Breast epithelium (tissue), 4 donors: Measurements from ENCODE around the gene SLC66A1. TPM values are rescaled to one million over a fixed set of nuclear protein-coding genes. Genes with fewer than 3 reads are reported as not detected.

Source experiments
- DNase-seq, 2 donors: peaks; one replicate each; pipeline ENCODE4 v3.0.0-alpha.2; 2019; ENCODE audit warnings: low spot score in 2 of 2
- H3K27ac ChIP-seq, 2 donors: fragments of 200-600 bp; sonication (generic) in 1 of 2; one replicate each; pipeline ENCODE4 v1.5.1; 2016 to 2019; ENCODE audit warnings: mild to moderate bottlenecking in 1 of 2
- H3K27me3 ChIP-seq, 2 donors: fragments of 200-600 bp; sonication (generic) in 1 of 2; one replicate each; pipeline versions ENCODE4 v1.5.1 to v1.6.0; 2017 to 2019; ENCODE audit warnings: control low read depth in 1 of 2, mild to moderate bottlenecking in 1 of 2
- H3K36me3 ChIP-seq: fragments of 200-600 bp; one replicate; pipeline ENCODE4 v1.5.1; 2019
- H3K4me1 ChIP-seq, 2 donors: fragments of 200-600 bp; sonication (generic); one replicate each; pipeline ENCODE4 v1.5.1; 2016 to 2019; ENCODE audit warnings: control low read depth in 1 of 2
- H3K4me3 ChIP-seq, 3 donors: fragments of 200-600 bp; sonication (generic); 1 replicate in 2 of 3; 2 replicates in 1 of 3; pipeline ENCODE4 v1.5.1; 2016 to 2019; ENCODE audit warnings: mild to moderate bottlenecking in 3 of 3, moderate library complexity in 2 of 3
- H3K9me3 ChIP-seq, 2 donors: fragments of 200-600 bp; sonication (generic) in 1 of 2; one replicate each; pipeline ENCODE4 v1.5.1; 2016 to 2019; ENCODE audit warnings: control low read depth in 1 of 2
- POLR2A ChIP-seq: fragments of 450-650 bp; IDR thresholded peaks from one replicate; pipeline ENCODE4 v1.6.1; 2016; ENCODE audit warnings: antibody characterized with exemption, mild to moderate bottlenecking, moderate library complexity
- POLR2AphosphoS5 ChIP-seq, 3 donors: sonication (generic); formaldehyde crosslinking; IDR thresholded peaks; one replicate each; pipeline ENCODE4 v1.6.1; 2017; ENCODE audit warnings: antibody characterized with exemption in 3 of 3
- intact Hi-C: fragments of 100-400 bp; cut with DNase I; formaldehyde crosslinking; loops from one replicate; pipeline ENCODE4 v1.15.1; 2023; ENCODE audit warnings: low total_unique reads
- total RNA-seq, 3 donors: library from RNA; depleted of rRNA; stranded (reverse); fragments of >200 nt; gene quantifications; one replicate each; pipeline ENCODE4 v1.1.0, GENCODE V29; 2016
- TF ChIP-seq, protein P1 (sequence below), 3 donors: fragments of 450-650 bp; IDR thresholded peaks; one replicate each; pipeline ENCODE4 v1.5.1; 2016 to 2017; ENCODE audit warnings: antibody characterized with exemption in 3 of 3, mild to moderate bottlenecking in 3 of 3, moderate library complexity in 3 of 3

The SLC66A1 gene
- total RNA-seq, 3 donors from 2014 or later: 6.2 to 13.9 (median 13.1) TPM

DNA sequence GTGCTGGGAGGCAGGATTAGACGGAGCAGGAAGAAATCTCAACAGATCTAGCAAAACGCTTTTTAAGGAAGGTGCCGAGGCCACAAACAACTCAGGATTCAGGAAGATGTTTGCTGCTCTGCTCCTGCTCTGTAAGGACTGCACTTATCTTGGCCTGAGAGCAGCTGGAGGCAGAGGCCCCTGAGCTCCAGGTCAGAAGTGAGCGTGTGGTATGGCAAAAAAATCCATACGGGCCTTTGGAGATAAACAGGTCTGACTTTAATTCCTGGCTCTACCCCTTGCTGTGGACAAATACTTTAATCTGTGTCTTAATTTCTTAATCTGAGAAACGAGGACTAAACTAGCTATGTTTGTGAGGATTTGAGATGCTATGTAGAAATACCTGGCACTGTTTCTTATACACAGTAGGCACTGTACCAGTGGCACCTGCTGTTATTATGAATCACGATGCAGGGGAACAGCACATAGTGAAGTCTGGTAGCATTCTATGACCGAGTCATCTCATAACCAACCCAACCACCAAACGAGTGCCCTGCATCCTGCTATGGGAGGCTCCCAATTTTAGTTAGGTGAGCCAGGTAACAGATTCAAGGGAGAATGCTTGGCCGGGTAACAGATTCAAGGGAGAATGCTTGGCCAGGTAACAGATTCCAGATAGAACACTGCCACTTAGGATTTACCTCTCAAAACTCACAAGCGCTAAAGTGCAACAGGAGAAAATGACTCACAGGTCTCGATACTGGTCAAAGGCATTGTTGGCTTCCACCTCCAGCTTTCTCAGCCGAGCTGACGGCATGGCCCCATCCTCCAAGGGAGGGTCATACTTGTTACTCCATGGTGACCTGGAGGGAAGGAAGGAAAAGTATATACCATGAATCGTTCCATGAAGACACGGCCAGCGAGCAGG, 65.9 kb downstream of the SLC66A1 start:
- TF ChIP-seq POLR2A: no peak
- TF ChIP-seq, protein P1, sequence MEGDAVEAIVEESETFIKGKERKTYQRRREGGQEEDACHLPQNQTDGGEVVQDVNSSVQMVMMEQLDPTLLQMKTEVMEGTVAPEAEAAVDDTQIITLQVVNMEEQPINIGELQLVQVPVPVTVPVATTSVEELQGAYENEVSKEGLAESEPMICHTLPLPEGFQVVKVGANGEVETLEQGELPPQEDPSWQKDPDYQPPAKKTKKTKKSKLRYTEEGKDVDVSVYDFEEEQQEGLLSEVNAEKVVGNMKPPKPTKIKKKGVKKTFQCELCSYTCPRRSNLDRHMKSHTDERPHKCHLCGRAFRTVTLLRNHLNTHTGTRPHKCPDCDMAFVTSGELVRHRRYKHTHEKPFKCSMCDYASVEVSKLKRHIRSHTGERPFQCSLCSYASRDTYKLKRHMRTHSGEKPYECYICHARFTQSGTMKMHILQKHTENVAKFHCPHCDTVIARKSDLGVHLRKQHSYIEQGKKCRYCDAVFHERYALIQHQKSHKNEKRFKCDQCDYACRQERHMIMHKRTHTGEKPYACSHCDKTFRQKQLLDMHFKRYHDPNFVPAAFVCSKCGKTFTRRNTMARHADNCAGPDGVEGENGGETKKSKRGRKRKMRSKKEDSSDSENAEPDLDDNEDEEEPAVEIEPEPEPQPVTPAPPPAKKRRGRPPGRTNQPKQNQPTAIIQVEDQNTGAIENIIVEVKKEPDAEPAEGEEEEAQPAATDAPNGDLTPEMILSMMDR (IDR thresholded peaks at IDR 0.05): no peak
- no peak for TF ChIP-seq POLR2AphosphoS5 (IDR thresholded peaks at IDR 0.05)
- H3K9me3 ChIP-seq: no peaks in the 10 kb centered on the region
- intact Hi-C loops: loop anchor here (1.0 kb wide), 1 partner anchor 12 kb away; no protein-coding TSS in a partner anchor
- no peaks in the 10 kb centered on the region for H3K27me3 ChIP-seq
- H3K4me1 ChIP-seq: no peaks in the 10 kb centered on the region
- no peak overlapping the region for H3K4me3 ChIP-seq
- H3K36me3 ChIP-seq: no peaks in the 10 kb centered on the region
- H3K27ac ChIP-seq: no peak overlapping the region
- DNase-seq: no peak

Other genes with a start within 250 kb of the SLC66A1 start
- gene UBR4, start 102.1 kb upstream of the SLC66A1 start, total RNA-seq: 100 to 1,000 TPM; 114 to 145 (median 140) TPM
- gene EMC1, start 60.8 kb upstream of the SLC66A1 start, total RNA-seq: 10 to 100 TPM; 22.3 to 42.3 (median 32.3) TPM
- gene MRTO4, start 60.5 kb upstream of the SLC66A1 start, total RNA-seq: 10 to 100 TPM; 18.9 to 35.4 (median 27.4) TPM
- 1 to 10 TPM; 1.4 to 7.9 (median 5.1) TPM for gene AKR7A3, start 23.6 kb upstream of the SLC66A1 start, total RNA-seq
- gene AKR7A2, start 182 bp upstream of the SLC66A1 start, total RNA-seq: 100 to 1,000 TPM in 1 of 3 donors, 10 to 100 TPM in 2; 65.9 to 116 (median 80.5) TPM
- 100 to 1,000 TPM; 112 to 114 (median 113) TPM for gene CAPZB, start 173.2 kb downstream of the SLC66A1 start, total RNA-seq